ENCODE data around the gene TERT.

TERT gene

DNA sequence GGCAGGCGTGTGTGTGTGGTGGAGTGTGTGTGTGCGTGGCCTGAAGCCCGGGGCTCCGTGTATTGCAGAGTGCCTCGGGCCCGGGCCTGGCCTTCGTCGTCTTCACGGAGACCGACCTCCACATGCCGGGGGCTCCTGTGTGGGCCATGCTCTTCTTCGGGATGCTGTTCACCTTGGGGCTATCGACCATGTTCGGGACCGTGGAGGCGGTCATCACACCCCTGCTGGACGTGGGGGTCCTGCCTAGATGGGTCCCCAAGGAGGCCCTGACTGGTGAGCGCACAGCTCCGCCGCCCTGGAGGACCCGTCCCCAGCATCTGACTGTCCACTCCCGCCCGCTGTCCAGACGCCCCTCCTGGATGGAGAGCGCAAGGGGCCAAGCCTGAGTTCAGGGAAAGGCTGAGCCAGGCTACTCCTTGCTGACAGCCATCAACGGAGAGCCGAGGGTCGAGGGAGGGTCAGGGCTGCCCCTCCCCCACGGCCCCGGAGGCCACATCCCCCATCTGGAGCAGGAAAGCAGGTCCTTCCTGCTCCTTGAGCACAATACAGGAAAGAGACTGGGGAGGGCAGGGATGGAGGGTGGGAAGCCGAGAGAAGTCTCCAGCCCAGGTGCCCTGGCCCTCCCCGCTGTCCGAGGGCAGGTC, 51.3 kb downstream of the TERT start:
- no peak for ATAC-seq

DNA sequence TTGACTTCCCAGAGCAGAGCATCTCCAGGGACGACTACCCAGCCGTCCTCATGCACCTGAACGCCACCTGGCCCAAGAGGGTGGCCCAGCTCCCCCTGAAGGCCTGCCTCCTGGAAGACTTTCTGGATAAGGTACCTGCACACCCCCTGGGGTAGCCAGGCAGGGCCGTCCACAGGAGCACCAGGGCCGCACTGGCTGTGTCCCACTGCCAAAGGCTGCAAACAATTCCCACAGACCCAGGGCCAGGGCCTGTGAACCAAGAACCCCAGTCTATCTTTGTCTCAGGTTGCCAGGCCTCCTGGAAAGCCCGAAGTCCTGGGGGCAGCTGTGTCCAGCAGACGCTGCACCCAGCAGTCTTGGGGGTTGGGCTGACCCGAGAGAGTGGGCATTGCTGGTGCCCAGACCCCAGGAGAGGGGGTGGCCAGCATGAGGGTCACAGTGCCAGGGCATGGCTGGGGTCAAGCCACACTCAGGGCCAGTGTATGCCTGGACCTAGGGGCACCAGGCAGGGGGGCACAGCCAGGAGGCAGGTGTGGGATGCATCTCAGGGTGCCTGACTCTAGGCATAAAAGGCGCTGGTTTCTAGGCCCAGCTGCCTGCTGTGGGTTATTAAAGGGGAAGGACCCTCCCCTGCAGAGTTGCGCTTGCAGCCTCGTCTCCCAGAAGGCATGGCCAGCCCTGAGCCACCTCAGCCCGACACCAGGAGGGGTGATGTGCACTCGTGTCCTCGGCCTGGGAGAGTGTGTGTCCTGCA, 52.0 kb downstream of the TERT start:
- no peak for ATAC-seq
- TF ChIP-seq ESRRG (CRISPR knock-in tag; IDR thresholded peaks at IDR 0.05), result no peak
- TF ChIP-seq, protein P1, sequence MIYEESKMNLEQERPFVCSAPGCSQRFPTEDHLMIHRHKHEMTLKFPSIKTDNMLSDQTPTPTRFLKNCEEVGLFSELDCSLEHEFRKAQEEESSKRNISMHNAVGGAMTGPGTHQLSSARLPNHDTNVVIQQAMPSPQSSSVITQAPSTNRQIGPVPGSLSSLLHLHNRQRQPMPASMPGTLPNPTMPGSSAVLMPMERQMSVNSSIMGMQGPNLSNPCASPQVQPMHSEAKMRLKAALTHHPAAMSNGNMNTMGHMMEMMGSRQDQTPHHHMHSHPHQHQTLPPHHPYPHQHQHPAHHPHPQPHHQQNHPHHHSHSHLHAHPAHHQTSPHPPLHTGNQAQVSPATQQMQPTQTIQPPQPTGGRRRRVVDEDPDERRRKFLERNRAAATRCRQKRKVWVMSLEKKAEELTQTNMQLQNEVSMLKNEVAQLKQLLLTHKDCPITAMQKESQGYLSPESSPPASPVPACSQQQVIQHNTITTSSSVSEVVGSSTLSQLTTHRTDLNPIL (CRISPR knock-in tag; IDR thresholded peaks at IDR 0.05; ENCODE audit: low read depth), result no peak
- TF ChIP-seq CSDC2 (CRISPR knock-in tag; IDR thresholded peaks at IDR 0.05), result no peak

More for the DNA sequence above, 51.3 kb downstream of the TERT start:
- TF ChIP-seq, protein P2, sequence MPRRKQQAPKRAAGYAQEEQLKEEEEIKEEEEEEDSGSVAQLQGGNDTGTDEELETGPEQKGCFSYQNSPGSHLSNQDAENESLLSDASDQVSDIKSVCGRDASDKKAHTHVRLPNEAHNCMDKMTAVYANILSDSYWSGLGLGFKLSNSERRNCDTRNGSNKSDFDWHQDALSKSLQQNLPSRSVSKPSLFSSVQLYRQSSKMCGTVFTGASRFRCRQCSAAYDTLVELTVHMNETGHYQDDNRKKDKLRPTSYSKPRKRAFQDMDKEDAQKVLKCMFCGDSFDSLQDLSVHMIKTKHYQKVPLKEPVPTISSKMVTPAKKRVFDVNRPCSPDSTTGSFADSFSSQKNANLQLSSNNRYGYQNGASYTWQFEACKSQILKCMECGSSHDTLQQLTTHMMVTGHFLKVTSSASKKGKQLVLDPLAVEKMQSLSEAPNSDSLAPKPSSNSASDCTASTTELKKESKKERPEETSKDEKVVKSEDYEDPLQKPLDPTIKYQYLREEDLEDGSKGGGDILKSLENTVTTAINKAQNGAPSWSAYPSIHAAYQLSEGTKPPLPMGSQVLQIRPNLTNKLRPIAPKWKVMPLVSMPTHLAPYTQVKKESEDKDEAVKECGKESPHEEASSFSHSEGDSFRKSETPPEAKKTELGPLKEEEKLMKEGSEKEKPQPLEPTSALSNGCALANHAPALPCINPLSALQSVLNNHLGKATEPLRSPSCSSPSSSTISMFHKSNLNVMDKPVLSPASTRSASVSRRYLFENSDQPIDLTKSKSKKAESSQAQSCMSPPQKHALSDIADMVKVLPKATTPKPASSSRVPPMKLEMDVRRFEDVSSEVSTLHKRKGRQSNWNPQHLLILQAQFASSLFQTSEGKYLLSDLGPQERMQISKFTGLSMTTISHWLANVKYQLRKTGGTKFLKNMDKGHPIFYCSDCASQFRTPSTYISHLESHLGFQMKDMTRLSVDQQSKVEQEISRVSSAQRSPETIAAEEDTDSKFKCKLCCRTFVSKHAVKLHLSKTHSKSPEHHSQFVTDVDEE (CRISPR knock-in tag; IDR thresholded peaks at IDR 0.05), result no peak
- TF ChIP-seq, protein P1 (CRISPR knock-in tag; IDR thresholded peaks at IDR 0.05; ENCODE audit: low read depth), result no peak
- TF ChIP-seq, protein P3, sequence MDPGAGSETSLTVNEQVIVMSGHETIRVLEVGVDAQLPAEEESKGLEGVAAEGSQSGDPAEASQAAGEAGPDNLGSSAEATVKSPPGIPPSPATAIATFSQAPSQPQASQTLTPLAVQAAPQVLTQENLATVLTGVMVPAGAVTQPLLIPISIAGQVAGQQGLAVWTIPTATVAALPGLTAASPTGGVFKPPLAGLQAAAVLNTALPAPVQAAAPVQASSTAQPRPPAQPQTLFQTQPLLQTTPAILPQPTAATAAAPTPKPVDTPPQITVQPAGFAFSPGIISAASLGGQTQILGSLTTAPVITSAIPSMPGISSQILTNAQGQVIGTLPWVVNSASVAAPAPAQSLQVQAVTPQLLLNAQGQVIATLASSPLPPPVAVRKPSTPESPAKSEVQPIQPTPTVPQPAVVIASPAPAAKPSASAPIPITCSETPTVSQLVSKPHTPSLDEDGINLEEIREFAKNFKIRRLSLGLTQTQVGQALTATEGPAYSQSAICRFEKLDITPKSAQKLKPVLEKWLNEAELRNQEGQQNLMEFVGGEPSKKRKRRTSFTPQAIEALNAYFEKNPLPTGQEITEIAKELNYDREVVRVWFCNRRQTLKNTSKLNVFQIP (CRISPR knock-in tag; IDR thresholded peaks at IDR 0.05; ENCODE audit: borderline replicate concordance, low read depth), result no peak
- TF ChIP-seq ISL1 (CRISPR knock-in tag; IDR thresholded peaks at IDR 0.05), result no peak
- no peak for TF ChIP-seq GLIS3 (CRISPR knock-in tag; IDR thresholded peaks at IDR 0.05)
- TF ChIP-seq ZNF70 (CRISPR knock-in tag; IDR thresholded peaks at IDR 0.05), result no peak
- TF ChIP-seq ARNTL (CRISPR knock-in tag; IDR thresholded peaks at IDR 0.05; ENCODE audit: borderline replicate concordance, low read depth), result no peak
- TF ChIP-seq TCF4 (CRISPR knock-in tag; IDR thresholded peaks at IDR 0.05; ENCODE audit: borderline replicate concordance), result no peak
- no peak for TF ChIP-seq ZFP3 (CRISPR knock-in tag; IDR thresholded peaks at IDR 0.05)
- no peak for TF ChIP-seq ZC3H10 (CRISPR knock-in tag; IDR thresholded peaks at IDR 0.05)
- TF ChIP-seq ZFP30 (CRISPR knock-in tag; IDR thresholded peaks at IDR 0.05), result no peak
- no peak for TF ChIP-seq PPARA (CRISPR knock-in tag; IDR thresholded peaks at IDR 0.05; ENCODE audit: borderline replicate concordance)
- TF ChIP-seq ESRRG (CRISPR knock-in tag; IDR thresholded peaks at IDR 0.05), result no peak
- no peak for TF ChIP-seq RARB (CRISPR knock-in tag; IDR thresholded peaks at IDR 0.05)
- no peak for TF ChIP-seq TOX (CRISPR knock-in tag; IDR thresholded peaks at IDR 0.05; ENCODE audit: borderline replicate concordance)
- TF ChIP-seq, protein P4, sequence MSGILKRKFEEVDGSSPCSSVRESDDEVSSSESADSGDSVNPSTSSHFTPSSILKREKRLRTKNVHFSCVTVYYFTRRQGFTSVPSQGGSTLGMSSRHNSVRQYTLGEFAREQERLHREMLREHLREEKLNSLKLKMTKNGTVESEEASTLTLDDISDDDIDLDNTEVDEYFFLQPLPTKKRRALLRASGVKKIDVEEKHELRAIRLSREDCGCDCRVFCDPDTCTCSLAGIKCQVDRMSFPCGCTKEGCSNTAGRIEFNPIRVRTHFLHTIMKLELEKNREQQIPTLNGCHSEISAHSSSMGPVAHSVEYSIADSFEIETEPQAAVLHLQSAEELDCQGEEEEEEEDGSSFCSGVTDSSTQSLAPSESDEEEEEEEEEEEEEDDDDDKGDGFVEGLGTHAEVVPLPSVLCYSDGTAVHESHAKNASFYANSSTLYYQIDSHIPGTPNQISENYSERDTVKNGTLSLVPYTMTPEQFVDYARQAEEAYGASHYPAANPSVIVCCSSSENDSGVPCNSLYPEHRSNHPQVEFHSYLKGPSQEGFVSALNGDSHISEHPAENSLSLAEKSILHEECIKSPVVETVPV (CRISPR knock-in tag; IDR thresholded peaks at IDR 0.05), result no peak

DNA sequence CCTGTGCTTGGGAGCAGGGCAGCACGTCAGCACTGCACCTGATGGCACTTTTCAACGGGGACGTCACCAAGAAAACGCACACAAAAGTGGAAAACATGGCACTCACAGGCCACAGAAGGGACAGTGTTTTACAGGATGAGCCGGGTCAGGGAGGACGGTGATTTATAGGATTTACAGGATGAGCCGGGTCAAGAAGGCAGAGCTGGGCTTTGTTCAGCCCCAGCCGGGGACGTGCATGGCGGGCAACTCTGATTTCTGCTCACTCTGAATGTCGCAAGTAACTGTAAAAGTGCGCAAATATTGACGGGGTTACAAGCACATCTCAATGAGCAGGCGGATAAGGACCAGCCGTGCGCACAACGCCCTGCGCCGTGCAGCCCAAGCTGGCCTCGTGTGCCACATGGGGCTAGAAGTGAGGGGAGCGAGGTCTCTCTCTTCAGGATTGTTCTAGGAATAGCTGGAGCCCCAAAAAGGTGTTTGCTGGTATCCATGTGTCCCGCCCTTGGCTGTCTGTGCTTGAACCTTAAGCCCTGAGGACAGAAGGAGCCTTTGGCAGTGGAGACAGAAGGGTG, 53.3 kb downstream of the TERT start:
- no peak for ATAC-seq
- no peak for TF ChIP-seq ZNF70 (CRISPR knock-in tag; IDR thresholded peaks at IDR 0.05)
- TF ChIP-seq ZFP30 (CRISPR knock-in tag; IDR thresholded peaks at IDR 0.05), result no peak
- TF ChIP-seq, protein P5, sequence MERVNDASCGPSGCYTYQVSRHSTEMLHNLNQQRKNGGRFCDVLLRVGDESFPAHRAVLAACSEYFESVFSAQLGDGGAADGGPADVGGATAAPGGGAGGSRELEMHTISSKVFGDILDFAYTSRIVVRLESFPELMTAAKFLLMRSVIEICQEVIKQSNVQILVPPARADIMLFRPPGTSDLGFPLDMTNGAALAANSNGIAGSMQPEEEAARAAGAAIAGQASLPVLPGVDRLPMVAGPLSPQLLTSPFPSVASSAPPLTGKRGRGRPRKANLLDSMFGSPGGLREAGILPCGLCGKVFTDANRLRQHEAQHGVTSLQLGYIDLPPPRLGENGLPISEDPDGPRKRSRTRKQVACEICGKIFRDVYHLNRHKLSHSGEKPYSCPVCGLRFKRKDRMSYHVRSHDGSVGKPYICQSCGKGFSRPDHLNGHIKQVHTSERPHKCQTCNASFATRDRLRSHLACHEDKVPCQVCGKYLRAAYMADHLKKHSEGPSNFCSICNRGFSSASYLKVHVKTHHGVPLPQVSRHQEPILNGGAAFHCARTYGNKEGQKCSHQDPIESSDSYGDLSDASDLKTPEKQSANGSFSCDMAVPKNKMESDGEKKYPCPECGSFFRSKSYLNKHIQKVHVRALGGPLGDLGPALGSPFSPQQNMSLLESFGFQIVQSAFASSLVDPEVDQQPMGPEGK (CRISPR knock-in tag; IDR thresholded peaks at IDR 0.05; ENCODE audit: borderline replicate concordance), result no peak
- TF ChIP-seq ZC3H10 (CRISPR knock-in tag; IDR thresholded peaks at IDR 0.05), result no peak
- no peak for TF ChIP-seq PPARA (CRISPR knock-in tag; IDR thresholded peaks at IDR 0.05; ENCODE audit: borderline replicate concordance)
- TF ChIP-seq RARB (CRISPR knock-in tag; IDR thresholded peaks at IDR 0.05), result no peak
- no peak for TF ChIP-seq CSDC2 (CRISPR knock-in tag; IDR thresholded peaks at IDR 0.05)
- TF ChIP-seq GLIS3 (CRISPR knock-in tag; IDR thresholded peaks at IDR 0.05), result no peak
- no peak for TF ChIP-seq OSR1 (CRISPR knock-in tag; IDR thresholded peaks at IDR 0.05)
- no peak for TF ChIP-seq ESRRG (CRISPR knock-in tag; IDR thresholded peaks at IDR 0.05)
- TF ChIP-seq, protein P1 (CRISPR knock-in tag; IDR thresholded peaks at IDR 0.05; ENCODE audit: low read depth), result no peak

Data from SK-N-SH treated with all-trans-retinoic acid at 6 μM for 48 hours (cell line).